ENCODE data around the gene ZNF132.

ZNF132 gene

GRCh38 chr19:58469241-58470013 is 29.5 kb upstream of the ZNF132 start:
- Histone ChIP-seq H3K79me2 (ENCODE audit: low read length) (peaks cover 9% of the 10 kb centered on the region), H3K9me3 (ENCODE audit: insufficient read depth, low read length) (no peaks in the 10 kb centered on the region), H3K27me3 (ENCODE audit: low read depth, low read length) (peaks cover 2% of the 10 kb centered on the region; the same call in 1 of the 2 replicates), H3K27ac (ENCODE audit: low read length) (no peak overlapping the region), H3K4me2 (ENCODE audit: low read length) (no peak overlapping the region), H3K36me3 (replicated peaks; ENCODE audit: low read depth, low read length) (peaks cover 10% of the 10 kb centered on the region), H3K9ac (ENCODE audit: low read length) (no peak overlapping the region), H3K4me3 (ENCODE audit: low read length) (no peak overlapping the region), H3K4me1 (ENCODE audit: low read length) (peaks cover 15% of the 10 kb centered on the region), H4K20me1 (ENCODE audit: insufficient read depth, low read length) (peaks cover 11% of the 10 kb centered on the region; the same call in 1 of the 2 replicates), H2AFZ (ENCODE audit: low read depth, low read length) (no peak overlapping the region)
- TF ChIP-seq EZH2phosphoT487 (IDR thresholded peaks at IDR 0.05; ENCODE audit: low read depth) (no peak), CTCF (IDR thresholded peaks at IDR 0.05; ENCODE audit: low read depth, low read length) (no peak)

DNA sequence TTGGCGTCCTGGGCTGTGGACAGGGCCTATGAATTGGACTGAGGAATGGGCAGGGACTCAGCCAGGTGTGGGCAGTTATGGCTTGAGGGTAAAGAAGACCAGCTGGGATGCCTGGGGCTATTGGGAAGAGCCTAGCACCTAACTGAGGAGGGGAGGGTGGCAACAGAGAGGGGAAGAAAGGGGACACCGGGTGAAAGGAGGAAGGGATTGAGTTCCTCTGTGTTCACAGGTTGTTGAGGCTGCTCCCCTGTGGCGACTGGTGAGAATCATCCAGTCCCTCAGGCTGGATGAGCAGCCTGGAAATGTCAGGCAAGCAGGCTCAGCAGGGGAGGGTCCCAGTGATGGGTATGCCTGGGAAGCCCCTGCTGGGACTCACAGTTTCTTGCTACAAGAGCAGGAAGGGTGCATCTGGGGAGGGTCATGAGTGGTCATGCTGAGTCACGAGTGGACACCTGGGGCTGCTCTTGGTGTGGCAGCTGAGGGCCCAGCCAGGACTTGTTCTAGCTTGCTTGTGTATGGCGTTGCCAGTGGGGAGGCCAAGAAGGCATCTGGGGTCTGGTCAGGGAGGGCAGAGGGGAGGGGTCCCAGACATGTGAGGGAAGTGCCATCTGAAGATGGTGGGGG is 28.4 kb upstream of the ZNF132 start:
- H3K4me1 ChIP-seq (ENCODE audit: low read length) = peaks cover 19% of the 10 kb centered on the region
- peaks cover 11% of the 10 kb centered on the region; the same call in 1 of the 2 replicates for H4K20me1 ChIP-seq (ENCODE audit: insufficient read depth, low read length)
- H3K4me2 ChIP-seq (ENCODE audit: low read length) = peak overlapping the region; percentile 46
- H3K4me3 ChIP-seq (ENCODE audit: low read length) = peak overlapping the region; percentile 55
- TF ChIP-seq EZH2phosphoT487 (IDR thresholded peaks at IDR 0.05; ENCODE audit: low read depth) (no peak), CTCF (IDR thresholded peaks at IDR 0.05; ENCODE audit: low read depth, low read length) (no peak)
- no peak overlapping the region for H3K27ac ChIP-seq (ENCODE audit: low read length)
- H3K27me3 ChIP-seq (ENCODE audit: low read depth, low read length) = peaks cover 2% of the 10 kb centered on the region; the same call in 1 of the 2 replicates
- H3K36me3 ChIP-seq (replicated peaks; ENCODE audit: low read depth, low read length) = peaks cover 10% of the 10 kb centered on the region
- peaks cover 9% of the 10 kb centered on the region for H3K79me2 ChIP-seq (ENCODE audit: low read length)
- H2AFZ ChIP-seq (ENCODE audit: low read depth, low read length) = no peak overlapping the region
- H3K9ac ChIP-seq (ENCODE audit: low read length) = no peak overlapping the region
- no peaks in the 10 kb centered on the region for H3K9me3 ChIP-seq (ENCODE audit: insufficient read depth, low read length)

- H3K27me3 ChIP-seq (ENCODE audit: low read depth, low read length) = peaks cover 2% of the 10 kb centered on the region; the same call in 1 of the 2 replicates
- peaks cover 11% of the 10 kb centered on the region; the same call in 1 of the 2 replicates for H4K20me1 ChIP-seq (ENCODE audit: insufficient read depth, low read length)
- peak within 1 kb of the TSS; percentile 81 for H3K4me3 ChIP-seq (ENCODE audit: low read length)
- peaks cover 9% of the 10 kb centered on the region for H3K79me2 ChIP-seq (ENCODE audit: low read length)
- H2AFZ ChIP-seq (ENCODE audit: low read depth, low read length) = peak within 1 kb of the TSS; percentile 94
- H3K27ac ChIP-seq (ENCODE audit: low read length) = no peak within 1 kb of the TSS
- peak within 1 kb of the TSS; percentile 83 for H3K4me2 ChIP-seq (ENCODE audit: low read length)
- H3K4me1 ChIP-seq (ENCODE audit: low read length) = peaks cover 19% of the 10 kb centered on the region
- H3K9me3 ChIP-seq (ENCODE audit: insufficient read depth, low read length) = no peaks in the 10 kb centered on the region
- peak within 1 kb of the TSS; percentile 62 for H3K9ac ChIP-seq (ENCODE audit: low read length)
- peaks cover under 1% of the 10 kb centered on the region for H3K36me3 ChIP-seq (replicated peaks; ENCODE audit: low read depth, low read length)
- TF ChIP-seq CTCF (IDR thresholded peaks at IDR 0.05; ENCODE audit: low read depth, low read length) (peak; percentile 29; the same call in 1 of the 2 replicates), EZH2phosphoT487 (IDR thresholded peaks at IDR 0.05; ENCODE audit: low read depth) (no peak)
Observed at GRCh38 chr19:58466760-58467589, 27.0 kb upstream of the ZNF132 start, which contains the start of gene ZNF324. TSS of gene ZNF324 (plus strand) at chr19:58467080. CDS start at chr19:58469186, 2,106 bp downstream.

Data from OCI-LY3 (cell line).